Inferior parietal cortex (tissue), 1 donor: ENCODE measurements around the gene HELZ2.
"Not testable (repeated sequence)": the region's sequence is repeated elsewhere in the genome, so short reads cannot be mapped to it uniquely, and the experiment has no call there.

ENCODE experiments used
- DNase-seq: peaks from one replicate; pipeline ENCODE4 v3.0.0-alpha.2; 2016; ENCODE audit errors: extremely low spot score

The HELZ2 gene

DNA sequence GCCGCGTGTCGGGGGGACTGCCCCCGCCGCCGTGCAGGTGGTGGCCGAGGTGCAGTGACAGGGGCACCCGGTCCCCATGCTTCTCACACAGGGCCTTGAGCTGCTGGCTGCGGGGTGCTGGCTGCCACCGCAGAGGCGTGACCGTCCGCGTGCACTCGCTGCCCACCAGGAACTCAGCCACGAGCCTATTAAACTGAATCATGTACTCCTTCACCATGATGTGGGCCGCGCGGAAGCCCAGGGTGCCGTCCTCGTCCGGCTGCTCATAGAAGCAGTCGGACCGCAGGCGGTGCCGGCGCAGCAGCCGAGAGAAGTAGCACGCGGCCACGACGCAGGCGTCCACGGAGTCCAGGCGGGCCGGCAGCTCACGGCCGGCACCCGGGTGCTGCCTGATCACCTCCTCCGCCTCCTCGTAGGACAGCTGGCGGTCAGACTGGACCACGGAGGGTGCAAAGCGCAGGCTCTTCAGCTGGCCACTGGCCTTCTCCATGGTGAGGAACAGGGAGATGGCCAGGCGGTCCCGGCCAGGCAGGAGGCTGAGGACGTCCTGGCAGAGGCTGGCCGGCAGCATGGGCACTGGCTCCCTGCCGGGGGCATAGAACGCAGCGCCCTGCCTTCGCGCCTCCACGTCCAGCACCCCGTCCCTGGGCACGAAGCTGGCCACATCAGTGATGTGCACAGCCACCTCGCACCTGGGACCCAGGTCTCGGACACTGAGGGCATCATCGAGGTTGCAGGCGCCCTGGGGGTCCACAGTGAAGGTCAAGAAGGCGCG lies 9.8 kb downstream of the HELZ2 start:
- DNase-seq: no peak

DNA sequence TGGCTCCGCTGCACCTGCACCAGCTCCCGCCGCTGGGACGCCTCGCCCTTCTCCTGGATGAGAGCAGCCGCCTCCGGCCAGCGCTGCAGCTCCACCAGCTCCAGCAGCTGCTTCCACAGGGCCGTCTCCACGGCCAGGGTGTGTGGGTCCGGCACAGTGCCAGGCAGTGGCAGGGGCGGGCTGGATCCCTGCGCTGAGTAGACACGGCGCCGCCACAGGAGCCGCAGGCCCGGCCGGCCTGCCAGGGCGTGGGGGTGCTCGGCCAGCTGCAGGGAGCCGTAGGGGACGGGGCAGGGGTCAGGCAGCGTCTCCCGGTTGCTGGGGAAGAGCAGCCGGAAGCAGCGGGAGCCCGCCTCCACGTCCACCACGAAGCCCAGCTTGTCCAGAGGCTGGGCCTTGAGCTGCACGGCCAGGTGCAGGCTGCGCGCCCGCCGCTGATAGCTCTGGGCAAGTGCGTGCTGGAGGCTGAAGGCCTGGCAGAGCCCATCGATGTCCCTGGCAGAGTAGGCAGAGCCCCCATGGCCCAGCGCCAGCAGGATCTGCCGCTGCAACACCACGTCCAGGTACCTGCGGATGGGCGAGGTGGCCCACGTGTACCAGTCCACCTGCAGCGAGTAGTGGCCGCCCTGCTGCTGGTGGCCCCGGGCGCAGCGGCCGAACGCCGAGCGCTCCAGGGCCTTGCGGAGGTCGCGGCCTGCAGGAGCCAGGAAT lies 10.7 kb downstream of the HELZ2 start:
- no peak for DNase-seq

DNA sequence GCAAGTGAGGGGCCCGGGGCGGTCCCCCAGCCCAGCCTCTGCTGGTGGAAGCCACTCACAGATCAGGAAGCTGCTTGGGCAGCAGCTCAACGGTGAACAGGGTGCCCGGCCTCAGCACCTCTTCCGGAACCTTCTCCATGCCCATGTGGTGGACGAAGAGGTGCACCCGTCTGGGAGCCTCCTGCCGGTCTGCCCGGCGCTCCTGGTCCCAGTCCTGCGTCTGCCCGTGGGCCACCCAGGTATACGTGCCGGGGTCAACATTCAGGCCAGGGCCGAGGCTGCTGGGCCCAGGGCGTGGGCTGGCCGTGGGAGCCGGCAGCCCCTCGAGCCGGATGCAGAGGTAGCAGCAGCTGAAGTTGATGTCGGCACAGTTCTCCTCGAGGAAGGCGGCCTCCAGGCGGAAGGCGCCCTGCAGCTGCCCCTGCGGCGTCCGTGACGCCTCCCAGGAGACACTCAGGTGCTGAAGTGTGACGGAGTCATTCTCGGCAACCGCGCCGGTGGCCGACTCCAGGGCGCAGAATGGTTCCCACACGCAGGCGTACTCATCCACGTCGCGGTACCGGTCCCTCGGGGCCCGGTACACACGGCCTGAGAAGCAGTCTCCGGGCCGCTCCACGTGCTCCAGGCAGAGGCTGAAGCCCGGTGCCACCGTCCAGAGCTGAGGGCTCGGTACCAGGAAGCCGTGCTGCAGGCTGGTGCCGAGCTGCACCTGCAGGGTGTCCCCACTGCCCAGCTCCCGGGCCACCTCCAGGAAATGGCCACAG lies 11.4 kb downstream of the HELZ2 start:
- DNase-seq: no peak

DNA sequence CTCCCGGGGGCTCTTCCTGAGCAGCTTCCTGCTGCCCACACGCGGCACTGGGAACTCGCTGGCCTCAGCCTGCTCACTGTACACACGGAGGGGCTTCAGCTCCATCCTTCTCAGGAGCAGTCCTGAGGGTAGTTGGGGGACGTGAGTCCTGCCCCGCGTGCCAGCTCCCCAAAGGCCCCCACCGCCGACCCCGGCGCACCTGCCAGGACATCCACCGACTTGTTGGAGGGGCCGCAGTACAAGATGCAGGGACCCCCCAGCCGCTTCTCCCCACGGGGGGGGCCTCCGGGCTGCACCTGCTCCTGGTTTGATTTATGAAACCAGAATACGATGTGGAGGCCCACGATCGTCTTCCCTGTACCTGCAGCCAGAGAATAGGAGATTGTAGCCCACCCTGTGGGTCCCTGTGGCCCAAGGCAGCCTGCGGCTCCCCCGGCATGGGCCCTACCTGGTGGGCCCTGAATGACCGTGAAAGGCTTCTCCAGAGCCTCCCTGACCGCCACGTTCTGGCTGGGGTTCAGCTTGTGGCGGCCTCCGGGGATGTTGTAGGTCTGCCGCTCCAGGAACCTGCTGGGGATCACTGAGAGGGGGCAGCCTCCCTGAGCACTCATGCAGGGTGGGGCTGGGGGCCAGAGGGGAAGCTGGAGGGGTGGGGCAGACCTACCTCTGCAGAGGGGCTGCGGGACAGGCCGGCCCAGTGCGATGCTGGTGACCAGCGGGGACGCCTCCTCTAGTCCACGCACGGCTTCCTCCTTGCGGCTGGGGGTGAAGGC lies 12.2 kb downstream of the HELZ2 start:
- no peak for DNase-seq

- no peak for DNase-seq
These were observed 13.0 kb downstream of the HELZ2 start for GRCh38 chr20:63560856-63561609.

DNA sequence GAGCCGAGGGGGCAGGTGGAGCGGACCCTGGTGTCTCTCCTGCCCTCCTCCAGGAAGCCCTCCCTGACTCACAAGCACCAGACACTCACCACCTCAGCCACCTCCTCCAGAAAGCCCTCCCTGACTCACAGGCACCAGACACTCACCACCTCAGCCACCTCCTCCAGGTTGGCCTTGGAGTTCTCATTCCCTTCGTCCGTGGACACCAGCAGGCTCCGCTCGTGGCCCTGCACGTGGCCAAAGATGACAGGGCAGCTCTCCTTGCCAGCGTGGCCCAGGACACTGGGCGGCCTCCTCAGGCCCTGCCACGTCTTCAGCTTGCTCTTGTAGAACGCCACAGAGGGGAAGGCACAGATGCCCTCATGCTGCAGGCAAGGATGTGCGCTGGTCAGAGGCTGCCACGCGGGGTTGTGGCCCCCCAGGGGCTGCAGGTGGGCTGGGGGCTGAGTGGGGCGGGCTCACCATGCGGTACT lies 13.7 kb downstream of the HELZ2 start:
- DNase-seq: no peak

- not testable (repeated sequence) for DNase-seq
These were observed 14.3 kb downstream of the HELZ2 start for GRCh38 chr20:63559485-63560332.

- DNase-seq: no peak
These were observed 15.1 kb downstream of the HELZ2 start for GRCh38 chr20:63558804-63559484.

DNA sequence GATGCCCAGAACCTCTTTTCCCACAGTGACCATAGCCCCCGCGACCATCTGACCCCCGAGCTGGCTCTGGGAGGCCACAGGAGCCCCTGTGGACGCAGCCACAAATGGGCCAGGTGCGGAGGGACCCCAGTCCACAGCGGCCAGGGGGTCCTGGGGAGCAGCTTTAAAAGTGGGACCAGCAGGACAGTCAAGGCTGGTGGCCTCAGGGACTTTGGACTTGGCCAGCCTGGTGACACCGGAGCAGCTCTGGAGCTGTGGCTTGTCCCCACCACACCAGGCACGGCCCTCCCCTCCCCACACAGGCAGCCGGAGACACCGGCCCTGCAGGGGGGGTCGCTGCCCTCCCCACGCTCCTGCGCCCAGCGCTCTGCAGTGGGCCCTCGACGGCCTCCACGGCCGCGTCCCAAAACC lies 16.6 kb downstream of the HELZ2 start:
- no peak for DNase-seq

- no peak for DNase-seq
These were observed 17.1 kb downstream of the HELZ2 start for GRCh38 chr20:63556873-63557478.

- no peak for DNase-seq
These were observed 18.2 kb downstream of the HELZ2 start for GRCh38 chr20:63555661-63556381.

- DNase-seq: no peak
These were observed 19.4 kb downstream of the HELZ2 start for GRCh38 chr20:63554361-63555278.

- no peak for DNase-seq
These were observed 20.1 kb downstream of the HELZ2 start, which contains the start of gene FNDC11 for GRCh38 chr20:63553933-63554290. FNDC11 (plus strand) TSS chr20:63554159; CDS start chr20:63555664, 1,505 bp downstream.

- no peak for DNase-seq
These were observed 20.6 kb downstream of the HELZ2 start for GRCh38 chr20:63553251-63553932.

DNA sequence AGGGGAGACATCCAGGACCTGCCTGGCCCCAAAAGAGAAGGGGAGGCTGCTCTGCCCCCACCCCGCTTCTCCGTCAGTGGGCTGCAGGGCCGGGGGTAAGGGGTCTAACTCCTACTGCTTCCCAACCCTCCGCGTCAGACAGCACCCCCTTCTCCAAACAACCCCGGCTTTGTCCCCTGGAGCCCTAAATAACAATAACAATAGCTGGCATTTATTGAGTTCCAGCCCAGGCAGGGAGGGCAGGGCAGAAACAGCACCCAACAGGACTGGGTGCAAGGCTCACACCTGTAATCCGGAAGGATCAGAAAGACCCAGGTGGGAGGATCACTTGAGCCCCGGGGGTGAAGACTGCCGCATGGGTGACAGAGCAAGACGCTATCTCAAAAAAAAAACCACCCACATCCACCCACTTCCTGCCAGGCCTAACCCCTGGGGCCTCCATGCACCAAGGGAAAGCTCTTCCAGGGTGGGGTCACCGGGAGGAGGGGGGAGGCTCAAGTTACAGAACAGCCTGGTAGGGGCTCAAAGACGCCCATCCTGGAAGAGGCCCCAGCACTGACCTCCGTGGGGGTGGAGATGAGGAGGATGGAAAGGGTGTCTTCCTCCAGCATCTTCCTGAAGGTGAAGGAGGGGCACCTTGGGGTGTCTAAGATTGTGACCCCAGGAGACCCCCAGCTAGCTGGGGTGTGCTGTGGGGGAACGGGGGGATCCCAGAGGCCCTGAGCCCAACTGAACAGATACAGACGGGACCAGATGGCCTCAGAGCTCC lies 21.4 kb downstream of the HELZ2 start:
- DNase-seq: no peak

GRCh38 chr20:63551068-63551467 lies 23.0 kb downstream of the HELZ2 start:
- no peak for DNase-seq
